ENCODE measurements around the gene ECHS1.
"Not testable (repeated sequence)": the region's sequence is repeated elsewhere in the genome, so short reads cannot be mapped to it uniquely, and the experiment has no call there.

ECHS1 gene

GRCh38 chr10:133378251-133379096 is 5.3 kb upstream of the ECHS1 start:
- peak; percentile 81 for DNase-seq (ENCODE audit: low spot score)

DNA sequence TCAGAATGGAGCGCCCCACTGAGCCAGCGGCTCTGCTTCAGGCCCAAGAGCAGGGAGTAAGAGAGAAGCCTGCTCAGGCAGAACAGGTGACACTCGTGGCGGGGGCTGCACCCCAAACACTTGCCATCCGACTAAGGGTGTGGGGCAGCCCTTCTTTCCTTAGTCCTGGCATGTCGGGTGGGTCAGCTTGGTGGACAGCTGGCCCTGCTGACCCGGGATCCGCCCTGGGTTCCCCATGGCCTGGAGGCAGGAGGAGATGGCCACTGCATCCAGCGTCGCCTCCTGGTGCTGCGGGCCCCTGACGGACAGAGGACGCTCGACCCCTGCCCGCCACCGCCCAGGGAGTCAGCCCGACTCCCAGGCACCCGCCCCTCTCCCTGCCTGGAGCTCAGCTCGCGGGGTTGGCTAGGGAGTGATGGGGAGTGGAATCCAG is 4.7 kb upstream of the ECHS1 start:
- no peak for DNase-seq (ENCODE audit: low spot score)

- DNase-seq (ENCODE audit: low spot score), result no peak
Observed at GRCh38 chr10:133377025-133377817, 4.1 kb upstream of the ECHS1 start.

DNA sequence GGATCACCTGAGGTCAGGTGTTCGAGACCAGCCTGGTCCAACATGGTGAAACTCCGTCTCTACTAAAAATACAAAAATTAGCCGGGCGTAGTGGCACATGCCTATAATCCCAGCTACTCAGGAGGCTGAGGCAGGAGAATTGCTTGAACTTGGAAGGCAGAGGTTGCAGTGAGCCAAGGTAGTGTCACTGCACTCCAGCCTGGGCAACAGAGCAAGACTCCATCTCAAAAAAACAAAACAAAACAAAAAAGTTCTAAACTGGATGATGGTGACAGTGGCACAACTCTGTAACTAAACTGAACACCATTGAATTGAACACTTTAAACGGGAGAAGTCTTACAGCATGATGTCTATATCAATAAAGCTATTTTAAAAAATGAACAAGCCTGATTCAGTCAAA is 3.0 kb upstream of the ECHS1 start:
- not testable (repeated sequence) for DNase-seq (ENCODE audit: low spot score)

GRCh38 chr10:133375357-133376115 is 2.4 kb upstream of the ECHS1 start:
- DNase-seq (ENCODE audit: low spot score), result no peak

- DNase-seq (ENCODE audit: low spot score), result no peak
Observed at GRCh38 chr10:133372507-133372906, 647 bp downstream of the ECHS1 start.

DNA sequence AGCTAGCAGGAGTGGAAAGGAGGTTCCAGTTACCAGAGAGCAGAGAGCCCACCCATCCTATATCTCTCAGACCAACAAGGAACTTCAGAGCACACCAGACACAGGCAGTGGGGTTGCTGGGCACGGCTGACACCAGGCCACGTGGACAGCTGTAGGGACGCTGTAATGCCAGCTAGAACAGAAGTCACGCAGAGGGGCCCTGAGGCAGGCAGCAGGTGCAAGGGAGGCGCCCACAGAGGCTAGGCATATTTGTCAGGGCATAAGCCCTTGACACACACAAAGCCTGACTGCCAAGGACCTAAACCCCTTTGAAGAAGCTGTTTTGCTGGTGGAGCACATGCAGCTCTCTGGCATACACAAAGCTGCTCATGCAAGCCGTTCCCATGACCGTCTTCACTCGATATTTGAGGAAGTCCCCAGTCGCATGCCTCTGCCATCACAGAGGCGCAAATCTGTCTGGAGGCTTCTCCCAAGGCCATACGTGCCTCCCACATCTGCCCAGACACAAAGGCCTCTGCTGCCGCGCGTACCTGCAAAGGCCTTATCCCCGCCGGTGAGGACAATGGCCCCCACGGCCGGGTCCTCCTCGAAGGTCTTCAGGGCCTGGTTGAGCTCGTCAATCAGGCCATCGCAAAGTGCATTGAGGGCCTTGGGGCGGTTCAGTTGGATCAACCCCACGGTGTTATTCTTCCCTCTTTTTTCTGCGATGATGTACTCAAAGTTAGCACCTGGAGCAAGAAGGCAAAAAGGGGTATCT is 2.9 kb downstream of the ECHS1 start:
- no peak for DNase-seq (ENCODE audit: low spot score)

- DNase-seq (ENCODE audit: low spot score), result no peak
Observed at GRCh38 chr10:133368153-133368552, 5.0 kb downstream of the ECHS1 start.

- DNase-seq (ENCODE audit: low spot score), result not testable (repeated sequence)
Observed at GRCh38 chr10:133367461-133367860, 5.7 kb downstream of the ECHS1 start.

DNA sequence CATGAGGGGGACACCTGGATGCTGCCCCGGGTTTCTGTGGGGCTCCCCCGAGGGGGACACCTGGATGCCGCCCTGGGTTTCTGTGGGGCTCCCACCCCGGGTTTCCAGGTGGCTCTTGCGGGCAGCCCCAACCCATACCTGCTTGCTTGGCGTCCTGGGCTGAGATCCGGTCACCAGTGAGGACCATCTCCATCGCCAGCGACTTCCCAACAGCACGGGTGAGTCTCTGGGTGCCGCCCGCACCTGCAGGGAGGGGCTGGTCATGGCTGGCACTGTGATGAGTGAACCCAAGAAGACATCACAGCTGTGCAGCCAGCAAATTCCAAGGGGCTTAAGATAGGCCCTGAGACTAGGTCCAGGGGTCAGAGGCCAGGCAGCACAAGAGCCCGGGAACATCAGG is 6.4 kb downstream of the ECHS1 start:
- DNase-seq (ENCODE audit: low spot score), result no peak

DNA sequence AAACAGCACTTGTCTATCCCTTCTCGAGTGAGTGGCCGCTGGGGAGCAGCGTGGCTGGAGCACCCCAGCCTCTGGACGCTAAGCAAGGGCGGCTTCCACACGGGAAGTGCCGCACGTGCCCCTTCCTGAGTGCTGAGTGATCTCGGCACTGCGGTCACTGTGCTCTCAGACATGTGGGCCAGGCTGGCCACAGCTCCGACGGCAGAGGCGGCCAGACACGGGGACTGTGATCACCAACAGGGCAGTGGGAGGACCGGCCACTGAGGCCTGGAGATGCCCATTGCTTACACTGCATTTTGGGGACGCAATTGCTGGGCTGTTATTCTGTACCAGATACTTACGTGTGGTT is 7.0 kb downstream of the ECHS1 start:
- no peak for DNase-seq (ENCODE audit: low spot score)

DNA sequence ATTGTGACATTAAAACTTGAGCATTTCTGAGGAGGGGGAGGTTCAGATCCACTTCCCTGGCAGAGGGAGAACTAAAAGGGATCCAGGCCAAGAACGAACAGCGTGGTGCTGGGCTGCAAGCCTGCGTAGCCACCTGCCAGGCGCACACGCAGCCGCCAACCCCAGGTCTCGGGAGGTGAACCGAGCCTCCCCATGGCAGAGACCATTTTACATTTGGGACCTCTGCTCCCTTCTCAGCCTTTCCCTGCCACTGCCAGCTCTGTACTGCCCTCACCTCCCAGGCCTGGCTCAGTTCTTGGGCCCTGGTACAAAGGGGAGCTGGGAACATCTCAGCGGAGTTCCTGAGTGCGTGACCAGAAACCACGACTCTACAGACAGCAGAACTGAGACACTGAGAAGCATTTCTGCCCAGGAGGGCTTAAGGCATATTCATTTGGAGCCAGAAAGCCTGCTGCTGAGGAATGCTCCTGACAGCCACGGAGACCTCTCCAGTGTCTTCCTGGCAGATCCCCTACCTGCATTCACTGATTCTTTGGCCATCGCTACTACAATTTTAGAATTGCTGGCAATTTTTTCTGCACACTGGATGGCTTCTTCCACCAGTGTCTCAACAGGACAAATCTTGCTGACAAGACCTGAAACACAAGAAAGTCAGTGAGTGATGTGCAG is 7.6 kb downstream of the ECHS1 start:
- DNase-seq (ENCODE audit: low spot score), result no peak

GRCh38 chr10:133364645-133365431 is 8.3 kb downstream of the ECHS1 start:
- DNase-seq (ENCODE audit: low spot score), result no peak

DNA sequence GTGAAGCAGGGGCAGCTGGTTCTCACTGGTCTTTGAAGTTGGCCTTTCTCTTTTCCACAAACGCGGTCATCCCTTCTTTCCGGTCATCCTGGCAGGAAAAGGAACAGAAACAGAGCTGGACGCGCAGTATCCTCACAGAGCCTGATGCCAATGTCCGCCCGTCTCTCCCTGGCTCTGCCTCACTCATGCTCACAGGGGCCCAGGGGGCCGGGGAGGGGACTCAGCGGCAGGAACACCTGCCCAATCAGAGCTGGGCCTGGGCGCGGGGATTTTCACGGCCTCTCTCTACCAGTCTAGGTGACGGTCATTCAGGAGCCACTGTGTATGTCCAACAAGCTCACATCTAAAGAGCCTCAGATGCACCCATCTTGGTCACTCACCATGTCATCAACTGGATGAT is 10.3 kb downstream of the ECHS1 start:
- no peak for DNase-seq (ENCODE audit: low spot score)

DNA sequence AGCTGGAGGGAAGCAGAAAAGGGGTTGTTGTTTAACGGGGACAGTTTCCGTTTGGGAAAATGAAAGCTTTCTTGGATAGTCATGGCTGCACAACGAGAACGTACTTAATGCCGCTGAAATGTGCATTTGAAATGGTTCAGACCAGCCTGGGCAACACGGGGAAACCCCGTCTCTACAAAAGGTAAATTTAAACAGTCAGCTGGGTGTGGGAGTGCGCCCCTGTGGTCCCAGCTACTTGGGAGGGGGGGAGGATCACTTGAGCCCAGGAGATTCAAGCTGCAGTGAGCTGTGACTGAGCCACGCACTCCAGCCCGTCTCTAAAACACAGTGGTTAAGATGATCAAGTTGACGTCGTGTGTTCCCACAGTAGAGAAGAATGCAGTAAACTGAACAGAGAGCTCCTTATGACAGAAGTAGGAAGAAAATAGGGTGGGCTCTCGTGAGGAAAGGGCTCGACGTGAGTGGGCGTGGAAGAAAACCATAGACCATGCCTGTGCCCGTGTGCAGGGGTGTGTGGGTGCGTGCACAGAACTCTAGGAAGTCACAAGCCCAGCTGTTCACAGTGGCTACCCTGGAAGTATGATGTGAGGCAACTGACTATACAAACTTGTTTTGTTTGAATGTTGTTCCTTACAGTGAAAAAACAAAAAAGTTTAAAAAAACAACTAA is 11.2 kb downstream of the ECHS1 start:
- no peak for DNase-seq (ENCODE audit: low spot score)

DNA sequence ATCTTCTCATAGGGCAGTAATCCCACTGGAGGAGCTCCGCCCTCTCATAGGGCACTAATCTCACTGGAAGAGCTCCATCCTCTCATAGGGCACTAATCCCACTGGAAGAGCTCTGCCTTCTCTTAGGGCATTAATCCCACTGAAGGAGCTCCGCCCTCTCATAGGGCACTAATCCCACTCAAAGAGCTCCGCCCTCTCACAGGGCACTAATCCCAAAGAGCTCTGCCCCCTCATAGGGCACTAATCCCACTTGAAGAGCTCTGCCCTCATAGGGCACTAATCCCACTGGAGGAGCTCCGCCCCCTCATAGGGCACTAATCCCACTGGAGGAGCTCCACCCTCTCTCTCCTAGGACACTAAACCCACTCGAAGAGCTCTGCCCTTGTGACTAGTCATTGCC is 11.9 kb downstream of the ECHS1 start:
- no peak for DNase-seq (ENCODE audit: low spot score)

GRCh38 chr10:133359972-133360610 is 13.1 kb downstream of the ECHS1 start:
- DNase-seq (ENCODE audit: low spot score), result no peak

DNA sequence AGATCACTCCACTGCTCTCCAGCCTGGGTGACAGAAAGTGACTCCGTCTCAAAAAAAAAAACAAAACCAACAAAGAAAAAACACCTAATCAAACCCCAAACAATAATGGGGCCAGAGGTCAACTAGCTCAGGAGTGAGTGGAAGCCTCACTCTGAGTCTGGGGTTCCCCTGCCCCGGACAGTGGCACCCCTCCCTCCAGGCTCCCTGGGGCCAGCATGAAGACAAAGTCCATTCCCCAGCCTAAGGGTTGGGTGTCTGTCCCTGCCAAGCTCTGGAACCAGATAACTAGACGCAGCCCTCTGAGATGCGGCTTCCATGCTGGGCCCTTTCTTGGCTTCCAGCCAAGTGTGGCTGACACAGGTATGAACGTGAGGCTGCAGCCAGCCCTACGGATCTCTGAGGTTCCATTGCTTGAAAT is 13.6 kb downstream of the ECHS1 start:
- no peak for DNase-seq (ENCODE audit: low spot score)

DNA sequence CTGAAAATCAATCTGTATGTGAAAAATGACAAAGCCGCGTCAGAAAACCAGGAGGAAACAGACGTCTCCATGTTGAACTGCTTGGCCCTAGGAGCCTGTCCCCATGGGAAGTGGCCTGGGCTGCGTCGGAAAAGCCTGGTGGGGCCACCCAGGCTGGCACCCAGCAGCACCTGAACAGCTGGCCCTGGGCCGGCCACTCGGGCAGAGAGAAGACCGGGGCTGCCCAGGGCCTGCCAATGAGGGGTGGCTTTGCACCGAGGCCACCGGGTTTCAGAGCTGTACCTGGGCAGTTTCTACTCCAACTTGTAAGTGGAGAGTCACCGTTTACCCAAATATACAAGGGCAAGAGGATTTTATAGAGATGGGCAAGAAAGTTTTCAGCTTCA is 14.2 kb downstream of the ECHS1 start:
- DNase-seq (ENCODE audit: low spot score), result no peak

All from left forelimb (tissue), 1 donor.